ENCODE measurements around the gene SLC37A4. TPM values are rescaled to one million over a fixed set of nuclear protein-coding genes. Genes with fewer than 3 reads are reported as not detected.
A peak's percentile ranks its signal among the peaks of the same experiment; 100 is the strongest.
"Not testable (repeated sequence)": the region's sequence is repeated elsewhere in the genome, so short reads cannot be mapped to it uniquely, and the experiment has no call there.

Gene SLC37A4
- total RNA-seq (10 to 100 TPM; 15.3 to 17.1 TPM), polyA plus RNA-seq (10 to 100 TPM in 2 of 3 donors, 1 to 10 TPM in 1; 9.7 to 12.8 (median 12.1) TPM), total RNA-seq (15.7 to 26.3 (median 17.2) reads per million in 6 experiments)

- no peaks in the 10 kb centered on the region for H3K9me3 Mint-ChIP-seq
- peaks cover 0 to 4% (median 0%) of the 10 kb centered on the region in 3 donors for H3K36me3 Mint-ChIP-seq
- ATAC-seq (peak; percentile 87 to 89), DNase-seq (peak; percentile 96 to 99 (median 98))
- H3K4me3 Mint-ChIP-seq, result peak within 1 kb of the TSS; percentile 76 to 94 (median 90)
- no peaks in the 10 kb centered on the region for H3K27me3 Mint-ChIP-seq
- POLR2A ChIA-PET, result interaction anchor here (0.6 to 5.8 kb wide), 10 partner anchors 12 to 90 kb away, joined by 3 to 82 read pairs (median 6); partner anchors contain the start of genes CENATAC, HINFP, HMBS and HYOU1
- peaks cover 16 to 22% (median 20%) of the 10 kb centered on the region in 4 donors for H3K4me1 Mint-ChIP-seq
- H3K27ac Mint-ChIP-seq, result peak within 1 kb of the TSS; percentile 37 to 96 (median 88)
Observed at GRCh38 chr11:119030329-119031047, at the start of gene SLC37A4. SLC37A4 (minus strand) TSS chr11:119030877.

DNA sequence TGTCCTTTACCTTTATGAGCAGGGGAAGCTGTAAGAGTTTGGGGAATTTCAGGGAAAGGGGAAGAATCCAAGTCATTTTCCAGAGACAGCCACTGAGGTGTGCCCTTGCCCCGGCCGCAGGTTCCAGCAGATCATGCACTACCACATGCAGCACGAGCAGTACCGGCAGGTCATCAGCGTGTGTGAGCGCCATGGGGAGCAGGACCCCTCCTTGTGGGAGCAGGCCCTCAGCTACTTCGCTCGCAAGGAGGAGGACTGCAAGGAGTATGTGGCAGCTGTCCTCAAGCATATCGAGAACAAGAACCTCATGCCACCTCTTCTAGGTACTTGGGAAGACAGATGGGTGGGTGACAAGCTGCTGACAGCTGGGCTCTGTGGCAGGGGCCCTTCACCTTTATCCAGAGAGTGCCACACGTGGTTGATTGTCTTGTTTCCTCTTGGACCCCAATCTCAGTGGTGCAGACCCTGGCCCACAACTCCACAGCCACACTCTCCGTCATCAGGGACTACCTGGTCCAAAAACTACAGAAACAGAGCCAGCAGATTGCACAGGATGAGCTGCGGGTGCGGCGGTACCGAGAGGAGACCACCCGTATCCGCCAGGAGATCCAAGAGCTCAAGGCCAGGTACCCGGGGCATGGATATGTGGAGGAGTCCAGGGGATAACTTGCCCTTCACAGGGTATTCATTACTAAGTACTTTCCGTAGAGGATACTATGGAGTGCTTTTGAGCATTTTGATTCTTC is 48.2 kb upstream of the SLC37A4 start:
- DNase-seq (no peak), ATAC-seq (no peak)
- POLR2A ChIA-PET, result interaction anchor here (0.7 to 1.7 kb wide), 3 partner anchors 11 to 373 kb away, joined by 3 to 5 read pairs (median 5); partner anchors contain the start of gene VPS11
- Mint-ChIP-seq H3K9me3 (no peaks in the 10 kb centered on the region), H3K4me1 (no peaks in the 10 kb centered on the region), H3K4me3 (no peak overlapping the region), H3K27me3 (no peaks in the 10 kb centered on the region), H3K27ac (peak overlapping the region in 2 of 10 donors; percentile 18 to 24), H3K36me3 (peaks cover 0 to 77% (median 14%) of the 10 kb centered on the region in 3 donors)

DNA sequence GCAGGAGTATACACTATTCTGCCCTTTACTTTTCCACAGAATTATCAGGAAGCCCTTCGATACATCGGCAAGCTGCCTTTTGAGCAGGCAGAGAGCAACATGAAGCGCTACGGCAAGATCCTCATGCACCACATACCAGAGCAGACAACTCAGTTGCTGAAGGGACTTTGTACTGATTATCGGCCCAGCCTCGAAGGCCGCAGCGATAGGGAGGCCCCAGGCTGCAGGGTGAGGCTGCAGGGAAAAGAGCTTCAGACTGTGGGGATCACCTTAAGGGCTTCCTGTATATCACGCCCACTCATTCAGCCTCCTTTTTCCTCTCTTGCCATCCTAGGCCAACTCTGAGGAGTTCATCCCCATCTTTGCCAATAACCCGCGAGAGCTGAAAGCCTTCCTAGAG is 47.2 kb upstream of the SLC37A4 start:
- H3K36me3 Mint-ChIP-seq, result peaks cover 0 to 87% (median 19%) of the 10 kb centered on the region in 3 donors
- H3K27me3 Mint-ChIP-seq, result no peaks in the 10 kb centered on the region
- no peaks in the 10 kb centered on the region for H3K9me3 Mint-ChIP-seq
- peaks cover 1 to 4% (median 3%) of the 10 kb centered on the region in 4 donors for H3K4me1 Mint-ChIP-seq
- H3K27ac Mint-ChIP-seq, result peak overlapping the region in 1 of 10 donors; percentile 79
- DNase-seq (no peak), ATAC-seq (no peak)
- H3K4me3 Mint-ChIP-seq, result no peak overlapping the region
- POLR2A ChIA-PET, result interaction anchor here (0.5 kb wide), 1 partner anchor 176 kb away, joined by 3 read pairs; no protein-coding TSS in a partner anchor

DNA sequence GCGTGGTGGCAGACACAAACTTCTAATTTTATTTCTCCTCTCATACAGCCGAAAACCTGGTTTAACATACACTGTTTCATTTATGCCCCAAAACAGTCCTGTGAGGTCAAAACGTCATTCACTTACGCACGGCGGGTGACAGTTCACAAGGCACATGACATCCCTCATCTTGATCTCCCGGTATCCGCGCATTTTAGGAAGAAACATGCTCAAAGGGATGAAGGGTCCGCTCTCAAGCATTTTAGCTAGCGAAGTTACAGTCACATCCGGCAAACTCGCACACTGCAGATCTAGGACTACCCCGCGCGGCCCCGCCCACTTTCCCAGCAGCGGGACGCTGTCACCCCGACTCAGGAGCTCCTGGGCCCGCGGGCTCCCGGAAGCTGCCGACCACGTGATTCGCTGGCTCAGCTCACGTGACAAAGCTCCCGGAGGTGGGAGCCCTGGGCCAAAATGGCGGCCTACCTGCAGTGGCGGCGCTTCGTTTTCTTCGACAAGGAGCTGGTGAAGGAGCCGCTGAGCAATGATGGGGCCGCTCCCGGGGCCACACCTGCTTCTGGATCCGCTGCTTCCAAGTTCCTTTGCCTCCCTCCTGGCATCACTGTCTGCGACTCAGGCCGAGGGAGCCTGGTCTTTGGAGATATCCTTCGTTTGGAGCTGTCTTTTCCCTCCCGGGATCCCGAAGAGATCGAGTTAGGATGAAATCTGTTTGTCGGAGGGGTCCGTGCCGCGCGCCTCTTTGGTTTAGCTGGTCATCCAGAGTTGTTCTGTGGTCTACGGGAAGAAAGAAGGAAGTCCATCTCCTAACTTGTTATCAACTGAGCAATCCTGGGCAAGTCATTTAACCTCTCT is 36.9 kb upstream of the SLC37A4 start, which contains the start of gene VPS11:
TSS of gene VPS11 (plus strand) at position 448 of the 852 bp plus-strand sequence. CDS start at position 454, 6 bp downstream.
- no peaks in the 10 kb centered on the region for H3K9me3 Mint-ChIP-seq
- peak within 1 kb of the TSS; percentile 88 to 100 (median 96) for H3K4me3 Mint-ChIP-seq
- POLR2A ChIA-PET, result interaction anchor here (0.6 to 4.0 kb wide), 28 partner anchors 8 to 232 kb away, joined by 3 to 45 read pairs (median 5); partner anchors contain the start of genes C2CD2L, CENATAC, DPAGT1 and HINFP
- peak within 1 kb of the TSS; percentile 96 to 100 (median 99) for H3K27ac Mint-ChIP-seq
- no peaks in the 10 kb centered on the region for H3K27me3 Mint-ChIP-seq
- peaks cover 0 to 48% (median 3%) of the 10 kb centered on the region in 3 donors for H3K36me3 Mint-ChIP-seq
- peak; percentile 93 to 98 (median 97) for DNase-seq
- peaks cover 15 to 60% (median 39%) of the 10 kb centered on the region in 4 donors for H3K4me1 Mint-ChIP-seq
- peak; percentile 93 to 96 for ATAC-seq

DNA sequence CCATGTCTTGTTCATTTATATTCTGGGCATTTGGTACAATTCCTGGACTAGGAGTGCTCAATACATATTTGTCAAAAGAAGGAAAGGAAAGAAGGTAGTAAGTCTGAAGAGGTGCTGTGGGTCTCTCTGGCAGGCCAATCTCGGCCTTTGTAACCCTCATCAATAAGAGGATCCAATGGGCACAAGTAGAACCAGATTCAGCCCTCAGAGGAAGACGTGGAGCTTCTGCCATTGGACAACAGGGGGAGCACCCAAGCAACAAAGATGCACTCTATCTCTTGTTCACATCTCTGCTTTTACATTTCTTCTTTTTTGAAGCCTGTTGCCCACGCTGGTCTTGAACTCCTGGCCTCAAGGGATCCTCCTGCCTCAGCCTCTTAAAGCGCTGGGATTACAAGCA is 34.7 kb upstream of the SLC37A4 start:
- no peaks in the 10 kb centered on the region for H3K9me3 Mint-ChIP-seq
- H3K4me1 Mint-ChIP-seq, result peaks cover 15 to 58% (median 38%) of the 10 kb centered on the region in 4 donors
- ATAC-seq, result peak in 1 of 2 donors; percentile 21
- peak overlapping the region in 8 of 10 donors; percentile 7 to 88 (median 54) for H3K4me3 Mint-ChIP-seq
- no peaks in the 10 kb centered on the region for H3K27me3 Mint-ChIP-seq
- H3K27ac Mint-ChIP-seq, result peak overlapping the region; percentile 51 to 100 (median 97)
- H3K36me3 Mint-ChIP-seq, result peaks cover 0 to 35% (median 5%) of the 10 kb centered on the region in 3 donors
- peak in 7 of 10 donors; percentile 36 to 71 (median 47) for DNase-seq
- POLR2A ChIA-PET, result interaction anchor here (0.6 to 4.0 kb wide), 4 partner anchors 19 to 55 kb away, joined by 3 to 37 read pairs (median 4); partner anchors contain the start of gene HMBS

GRCh38 chr11:119062779-119063178 is 32.1 kb upstream of the SLC37A4 start:
- DNase-seq, result no peak
- H3K4me1 Mint-ChIP-seq, result peaks cover 12 to 49% (median 33%) of the 10 kb centered on the region in 4 donors
- H3K27me3 Mint-ChIP-seq, result no peaks in the 10 kb centered on the region
- no peak overlapping the region for H3K4me3 Mint-ChIP-seq
- POLR2A ChIA-PET, result interaction anchor here (1.2 kb wide), 1 partner anchor 46 kb away, joined by 4 read pairs; no protein-coding TSS in a partner anchor
- H3K9me3 Mint-ChIP-seq, result no peaks in the 10 kb centered on the region
- H3K36me3 Mint-ChIP-seq, result peaks cover 0 to 24% (median 2%) of the 10 kb centered on the region in 3 donors
- ATAC-seq, result no peak
- peak overlapping the region in 1 of 10 donors; percentile 15 for H3K27ac Mint-ChIP-seq

DNA sequence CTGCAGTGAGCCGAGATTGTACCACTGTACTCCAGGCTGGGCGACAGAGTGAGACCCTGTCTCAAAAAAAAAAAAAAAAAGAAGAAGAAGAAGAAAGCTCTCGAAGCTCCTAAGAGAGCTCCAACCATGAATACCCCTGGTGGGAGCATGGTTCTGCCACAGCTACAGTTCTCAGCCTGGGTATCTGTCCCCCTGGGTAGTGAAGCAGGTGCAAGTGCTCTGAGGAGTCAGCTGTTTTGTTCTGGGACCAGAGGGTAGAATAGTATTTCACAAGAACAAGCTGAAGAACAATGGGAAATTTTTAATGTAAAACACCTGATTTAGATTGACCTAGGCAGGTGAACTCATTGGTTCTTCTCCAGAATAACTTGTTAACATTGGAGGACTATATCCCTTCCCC is 30.6 kb upstream of the SLC37A4 start:
- Mint-ChIP-seq H3K36me3 (peaks cover 0 to 23% (median 2%) of the 10 kb centered on the region in 3 donors), H3K4me3 (no peak overlapping the region), H3K4me1 (peaks cover 10 to 45% (median 30%) of the 10 kb centered on the region in 4 donors), H3K27me3 (no peaks in the 10 kb centered on the region), H3K27ac (peak overlapping the region in 1 of 10 donors; percentile 25), H3K9me3 (no peaks in the 10 kb centered on the region)
- no peak for DNase-seq
- no peak for ATAC-seq
- POLR2A ChIA-PET, result interaction anchor here (0.6 to 0.7 kb wide), 3 partner anchors 16 to 34 kb away, joined by 4 read pairs; partner anchors contain the start of gene HMBS

DNA sequence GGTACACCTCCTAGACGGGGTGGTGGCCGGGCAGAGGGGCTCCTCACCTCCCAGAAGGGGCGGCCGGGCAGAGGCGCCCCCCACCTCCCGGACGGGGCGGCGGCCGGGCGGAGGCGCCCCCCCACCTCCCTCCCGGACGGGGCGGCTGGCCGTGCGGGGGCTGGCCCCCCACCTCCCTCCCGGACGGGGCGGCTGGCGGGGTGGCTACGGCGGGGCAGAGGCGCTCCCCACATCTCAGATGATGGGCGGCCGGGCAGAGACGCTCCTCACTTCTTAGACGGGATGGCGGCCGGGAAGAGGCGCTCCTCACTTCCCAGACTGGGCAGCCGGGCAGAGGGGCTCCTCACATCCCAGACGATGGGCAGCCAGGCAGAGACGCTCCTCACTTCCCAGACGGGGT is 28.5 kb upstream of the SLC37A4 start:
- ATAC-seq, DNase-seq, H3K4me3 Mint-ChIP-seq, H3K27me3 Mint-ChIP-seq, H3K27ac Mint-ChIP-seq, H3K9me3 Mint-ChIP-seq: not testable (repeated sequence)
- Mint-ChIP-seq H3K4me1 (peaks cover 17 to 45% (median 36%) of the 10 kb centered on the region in 4 donors), H3K36me3 (peaks cover 0 to 32% (median 4%) of the 10 kb centered on the region in 3 donors)
- POLR2A ChIA-PET, result interaction anchor here (0.6 kb wide), 1 partner anchor 9 kb away, joined by 5 read pairs; no protein-coding TSS in a partner anchor

- Mint-ChIP-seq H3K4me3 (peak within 1 kb of the TSS; percentile 91 to 99 (median 96)), H3K9me3 (no peaks in the 10 kb centered on the region), H3K27me3 (no peaks in the 10 kb centered on the region), H3K4me1 (peaks cover 18 to 47% (median 36%) of the 10 kb centered on the region in 4 donors), H3K36me3 (peaks cover 4 to 45% (median 11%) of the 10 kb centered on the region in 3 donors), H3K27ac (peak within 1 kb of the TSS; percentile 93 to 99 (median 97))
- DNase-seq, result peak; percentile 92 to 100 (median 98)
- ATAC-seq, result peak; percentile 90 to 93
- POLR2A ChIA-PET, result interaction anchor here (0.5 to 4.0 kb wide), 18 partner anchors 9 to 618 kb away, joined by 3 to 45 read pairs (median 6); partner anchors contain the start of genes CENATAC, DPAGT1, HINFP and RPS25
Observed at GRCh38 chr11:119057000-119057769, 26.5 kb upstream of the SLC37A4 start, which contains the start of gene HYOU1. HYOU1 (minus strand) TSS chr11:119057205; CDS start chr11:119056160, 1,045 bp downstream.

DNA sequence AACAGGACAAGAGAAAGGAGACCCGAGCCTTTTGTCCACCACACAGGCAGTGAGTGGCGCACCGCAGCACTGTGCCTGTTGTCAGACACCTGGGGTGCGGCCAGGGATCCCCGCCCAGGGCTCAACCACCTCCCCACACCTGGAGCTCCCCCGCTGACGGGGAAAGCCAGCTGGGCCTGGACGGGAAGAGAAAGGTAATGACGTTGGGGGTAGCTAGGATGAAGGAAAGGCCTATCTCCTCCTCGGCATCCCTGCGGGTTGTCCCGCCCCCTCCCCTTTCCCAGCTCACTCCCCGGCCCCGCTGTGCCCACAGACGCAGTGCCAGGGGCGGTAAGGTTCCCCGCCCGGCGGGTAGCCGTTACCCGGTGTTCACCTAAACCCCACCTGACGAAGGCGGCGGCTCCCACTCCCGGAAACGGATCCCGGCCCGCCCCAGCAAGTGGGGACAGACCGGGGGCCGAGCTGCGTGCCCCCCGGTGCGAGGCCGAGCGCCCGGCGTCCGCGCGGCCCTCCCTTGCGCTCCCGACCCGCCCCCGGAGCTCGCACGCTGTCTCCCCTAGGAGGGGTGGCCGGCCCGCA is 25.8 kb upstream of the SLC37A4 start:
- Mint-ChIP-seq H3K9me3 (no peaks in the 10 kb centered on the region), H3K4me1 (peaks cover 18 to 43% (median 36%) of the 10 kb centered on the region in 4 donors), H3K36me3 (peaks cover 4 to 51% (median 12%) of the 10 kb centered on the region in 3 donors), H3K27ac (peak overlapping the region; percentile 93 to 99 (median 97)), H3K27me3 (no peaks in the 10 kb centered on the region), H3K4me3 (peak overlapping the region; percentile 91 to 99 (median 96))
- POLR2A ChIA-PET, result interaction anchor here (0.6 to 4.0 kb wide), 14 partner anchors 9 to 618 kb away, joined by 3 to 45 read pairs (median 6); partner anchors contain the start of genes C2CD2L, CENATAC, DPAGT1 and HINFP
- DNase-seq, result peak; percentile 15 to 70 (median 41)
- peak; percentile 8 to 9 for ATAC-seq
